ENCODE measurements around the gene ABL1.

The ABL1 gene

GRCh38 chr9:130920762-130921299, 85.8 kb downstream of the ABL1 start:
- TF ChIP-seq CTCF (IDR thresholded peaks at IDR 0.05; ENCODE audit: control extremely low read depth, extremely low read depth, low read depth, missing control alignments): no peak
- POLR2A ChIA-PET: no interaction called here
- no peak for DNase-seq (ENCODE audit: extremely low spot score)
- CTCF ChIA-PET: no interaction called here

GRCh38 chr9:130921300-130921988, 86.4 kb downstream of the ABL1 start:
- TF ChIP-seq CTCF (IDR thresholded peaks at IDR 0.05; ENCODE audit: control extremely low read depth, extremely low read depth, low read depth, missing control alignments): no peak
- POLR2A ChIA-PET: no interaction called here
- CTCF ChIA-PET: no interaction called here
- no peak for DNase-seq (ENCODE audit: extremely low spot score)

- no peak for TF ChIP-seq CTCF (IDR thresholded peaks at IDR 0.05; ENCODE audit: control extremely low read depth, extremely low read depth, low read depth, missing control alignments)
- DNase-seq (ENCODE audit: extremely low spot score): no peak
- CTCF ChIA-PET: no interaction called here
- POLR2A ChIA-PET: interaction anchor here (0.6 kb wide), 1 partner anchor 746 kb away, joined by 5 read pairs; no protein-coding TSS in a partner anchor
Observed at GRCh38 chr9:130921989-130922892, 87.2 kb downstream of the ABL1 start.

- CTCF ChIA-PET: no interaction called here
- no peak for DNase-seq (ENCODE audit: extremely low spot score)
- POLR2A ChIA-PET: interaction anchor here (0.6 kb wide), 1 partner anchor 747 kb away, joined by 5 read pairs; no protein-coding TSS in a partner anchor
- no peak for TF ChIP-seq CTCF (IDR thresholded peaks at IDR 0.05; ENCODE audit: control extremely low read depth, extremely low read depth, low read depth, missing control alignments)
Observed at GRCh38 chr9:130922893-130923610, 88.0 kb downstream of the ABL1 start.

GRCh38 chr9:130923611-130924447, 88.8 kb downstream of the ABL1 start:
- no peak for DNase-seq (ENCODE audit: extremely low spot score)
- no peak for TF ChIP-seq CTCF (IDR thresholded peaks at IDR 0.05; ENCODE audit: control extremely low read depth, extremely low read depth, low read depth, missing control alignments)
- CTCF ChIA-PET: no interaction called here
- POLR2A ChIA-PET: no interaction called here
